ENCODE data around the gene C15orf62.

The C15orf62 gene

DNA sequence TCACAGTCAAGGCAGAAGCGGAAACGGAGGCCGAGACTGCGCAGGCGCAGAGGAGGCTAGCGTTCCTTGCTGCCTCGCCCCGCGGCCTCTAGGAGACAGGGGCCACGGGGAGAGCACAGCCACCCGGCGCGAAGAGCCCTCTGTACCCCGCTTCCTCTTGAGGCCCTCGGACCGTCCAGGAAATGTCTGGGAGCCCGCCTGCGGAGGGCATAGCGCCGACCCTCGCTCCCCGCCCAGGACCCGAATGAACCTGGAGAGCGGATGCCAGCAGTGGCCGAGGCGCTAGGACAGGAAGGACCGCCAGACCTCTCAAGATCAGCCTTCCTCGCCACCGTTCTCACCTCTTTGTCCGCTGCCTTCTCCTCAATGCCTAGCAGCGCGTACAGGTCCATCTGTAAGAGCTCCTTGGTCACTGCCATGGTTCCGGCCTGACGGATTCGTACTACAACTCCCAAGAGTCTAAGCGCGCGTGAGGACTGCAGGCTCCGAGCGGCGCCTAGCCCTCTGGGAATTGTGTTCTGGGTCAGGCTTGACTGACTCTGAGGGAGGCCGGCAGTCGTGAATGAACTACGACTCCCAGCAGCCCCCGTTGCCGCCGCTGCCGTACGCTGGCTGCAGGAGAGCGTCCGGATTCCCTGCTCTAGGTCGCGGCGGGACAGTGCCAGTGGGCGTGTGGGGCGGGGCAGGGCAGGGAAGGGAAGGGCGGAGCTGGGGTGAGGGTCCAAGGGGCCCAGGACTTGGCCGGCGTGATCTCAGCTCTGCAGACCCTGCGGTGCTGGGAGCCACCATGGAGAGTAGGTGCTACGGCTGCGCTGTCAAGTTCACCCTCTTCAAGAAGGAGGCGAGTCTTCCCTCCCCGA lies 37.5 kb downstream of the C15orf62 start, which contains the start of the genes DNAJC17 and ZFYVE19:
Gene DNAJC17 (minus strand): TSS at position 446 of the 860 bp plus-strand sequence. CDS start 27 bp downstream, at position 419.
Gene ZFYVE19 (plus strand): TSS at position 62 of the 860 bp plus-strand sequence. CDS start 501 bp downstream, at position 563.
- H3K27ac ChIP-seq, result peak within 1 kb of the TSS; percentile 77
- no peak for TF ChIP-seq ZFX (IDR thresholded peaks at IDR 0.05; ENCODE audit: borderline replicate concordance)
- TF ChIP-seq, protein P1, sequence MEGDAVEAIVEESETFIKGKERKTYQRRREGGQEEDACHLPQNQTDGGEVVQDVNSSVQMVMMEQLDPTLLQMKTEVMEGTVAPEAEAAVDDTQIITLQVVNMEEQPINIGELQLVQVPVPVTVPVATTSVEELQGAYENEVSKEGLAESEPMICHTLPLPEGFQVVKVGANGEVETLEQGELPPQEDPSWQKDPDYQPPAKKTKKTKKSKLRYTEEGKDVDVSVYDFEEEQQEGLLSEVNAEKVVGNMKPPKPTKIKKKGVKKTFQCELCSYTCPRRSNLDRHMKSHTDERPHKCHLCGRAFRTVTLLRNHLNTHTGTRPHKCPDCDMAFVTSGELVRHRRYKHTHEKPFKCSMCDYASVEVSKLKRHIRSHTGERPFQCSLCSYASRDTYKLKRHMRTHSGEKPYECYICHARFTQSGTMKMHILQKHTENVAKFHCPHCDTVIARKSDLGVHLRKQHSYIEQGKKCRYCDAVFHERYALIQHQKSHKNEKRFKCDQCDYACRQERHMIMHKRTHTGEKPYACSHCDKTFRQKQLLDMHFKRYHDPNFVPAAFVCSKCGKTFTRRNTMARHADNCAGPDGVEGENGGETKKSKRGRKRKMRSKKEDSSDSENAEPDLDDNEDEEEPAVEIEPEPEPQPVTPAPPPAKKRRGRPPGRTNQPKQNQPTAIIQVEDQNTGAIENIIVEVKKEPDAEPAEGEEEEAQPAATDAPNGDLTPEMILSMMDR (IDR thresholded peaks at IDR 0.05), result peak; percentile 13

DNA sequence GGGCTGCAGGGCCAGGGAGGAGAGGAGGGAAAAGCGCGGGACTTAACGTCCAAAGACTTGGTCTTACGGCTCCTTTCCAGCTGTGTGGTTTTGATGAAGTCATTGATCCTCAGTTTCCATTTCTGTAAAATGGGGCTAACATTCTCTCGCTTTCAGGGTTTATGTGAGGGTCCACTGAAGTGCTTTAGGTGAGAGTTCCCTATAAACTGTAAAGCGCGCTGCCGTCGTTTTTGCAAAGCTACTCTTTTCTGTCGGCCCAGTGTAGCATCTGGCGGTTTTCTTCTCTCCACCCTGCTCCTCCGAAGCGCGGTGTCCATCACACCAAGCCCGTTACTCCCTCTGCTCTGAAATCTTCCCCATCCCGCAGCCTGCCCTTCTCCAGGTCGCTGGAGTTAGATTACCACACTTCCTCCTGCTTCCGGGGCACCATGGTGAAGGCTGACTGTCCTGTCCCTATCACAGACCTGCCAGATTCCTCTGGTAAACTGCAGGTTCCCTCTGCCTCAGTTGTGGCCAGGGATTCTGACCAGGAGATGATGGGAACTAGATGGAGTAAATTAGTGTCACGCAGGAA lies 38.2 kb downstream of the C15orf62 start:
- H3K27ac ChIP-seq, result peak overlapping the region; percentile 77
- TF ChIP-seq ZFX (IDR thresholded peaks at IDR 0.05; ENCODE audit: borderline replicate concordance), result no peak

DNA sequence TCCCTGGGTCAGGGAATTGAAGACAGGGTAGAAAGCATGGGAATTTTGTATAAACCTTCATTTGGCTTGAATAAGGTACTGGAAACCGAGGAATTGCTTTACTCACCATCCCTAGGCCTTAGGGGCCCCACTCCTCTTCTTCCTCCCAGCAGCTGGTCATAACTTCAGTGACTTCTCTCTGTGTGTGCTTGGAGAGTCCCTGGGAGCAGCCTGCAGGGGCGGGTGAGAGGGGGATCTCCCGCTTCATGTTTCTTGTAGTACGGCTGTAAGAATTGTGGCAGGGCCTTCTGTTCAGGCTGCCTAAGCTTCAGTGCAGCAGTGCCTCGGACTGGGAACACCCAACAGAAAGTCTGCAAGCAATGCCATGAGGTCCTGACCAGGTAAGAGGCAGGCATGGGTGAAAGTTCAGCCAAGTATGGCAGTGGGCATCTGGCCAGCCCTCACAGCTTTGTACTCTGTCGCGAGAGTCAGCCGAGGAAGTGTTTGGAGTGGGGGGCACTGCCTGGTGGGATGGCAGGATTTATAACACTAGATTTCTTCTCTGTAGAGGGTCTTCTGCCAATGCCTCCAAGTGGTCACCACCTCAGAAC lies 39.2 kb downstream of the C15orf62 start:
- no peak overlapping the region for H3K27ac ChIP-seq
- no peak for TF ChIP-seq ZFX (IDR thresholded peaks at IDR 0.05; ENCODE audit: borderline replicate concordance)
- TF ChIP-seq, protein P1 (IDR thresholded peaks at IDR 0.05), result no peak

DNA sequence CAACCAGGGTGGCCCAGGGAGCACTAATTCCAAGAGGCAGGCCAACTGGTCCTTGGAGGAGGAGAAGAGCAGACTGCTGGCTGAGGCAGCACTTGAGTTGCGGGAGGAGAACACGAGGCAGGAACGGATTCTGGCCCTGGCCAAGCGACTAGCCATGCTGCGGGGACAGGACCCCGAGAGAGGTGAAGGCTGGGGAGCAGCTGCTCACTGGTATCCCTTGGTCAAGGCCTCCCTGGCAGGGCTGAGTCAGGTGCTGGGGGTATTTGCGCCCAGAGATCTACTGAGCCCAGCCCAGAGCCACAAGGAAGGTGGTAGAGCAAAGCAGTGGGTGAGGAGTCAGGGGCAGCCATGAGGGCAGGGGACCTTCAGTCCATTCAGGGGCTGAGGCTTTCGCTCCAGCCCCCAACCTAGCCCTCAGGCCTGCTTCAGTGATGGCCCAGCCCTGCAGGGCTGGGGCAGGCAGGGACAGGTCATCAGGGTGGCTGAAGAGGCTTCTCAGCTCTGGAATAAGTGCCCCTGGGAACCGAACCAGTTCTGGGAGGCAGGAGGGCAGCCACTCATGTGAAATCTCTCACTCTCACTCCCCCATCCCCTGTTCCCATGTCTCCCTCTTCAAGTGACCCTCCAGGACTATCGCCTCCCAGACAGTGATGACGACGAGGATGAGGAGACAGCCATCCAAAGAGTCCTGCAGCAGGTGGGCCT lies 43.1 kb downstream of the C15orf62 start:
- no peak overlapping the region for H3K27ac ChIP-seq
- TF ChIP-seq, protein P1 (IDR thresholded peaks at IDR 0.05), result no peak
- no peak for TF ChIP-seq ZFX (IDR thresholded peaks at IDR 0.05; ENCODE audit: borderline replicate concordance)

DNA sequence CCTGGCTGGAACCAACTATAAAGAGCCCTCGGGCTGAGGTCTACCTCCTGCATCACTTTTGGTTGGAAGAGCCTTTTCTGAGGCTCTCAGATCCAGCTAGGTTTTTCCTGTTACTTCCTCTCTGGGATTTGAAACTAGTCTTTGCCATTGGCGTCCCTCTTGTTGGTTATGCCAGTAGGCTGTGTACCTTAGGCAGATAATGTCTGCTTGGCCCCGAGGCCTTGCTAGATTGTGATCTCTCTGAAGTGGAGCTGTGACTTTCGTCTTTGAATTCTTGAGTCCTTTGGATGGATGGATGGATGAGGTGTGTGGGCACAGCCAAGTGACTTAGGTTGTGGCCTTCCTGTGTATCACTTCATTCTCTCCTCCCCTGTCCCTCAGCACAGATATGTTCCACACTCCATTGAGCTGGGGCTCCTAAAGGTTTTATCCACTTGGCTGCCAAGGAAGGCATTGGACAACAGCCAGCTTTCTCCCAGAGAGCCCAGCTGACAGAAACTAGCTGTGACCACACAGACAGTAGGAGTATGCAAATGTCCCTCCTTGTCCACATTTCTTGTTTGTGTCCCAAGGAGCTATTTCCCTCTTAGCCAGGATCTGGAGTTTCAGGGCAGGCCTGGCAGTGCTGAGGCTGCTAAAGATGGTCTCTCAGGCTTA lies 45.4 kb downstream of the C15orf62 start:
- H3K27ac ChIP-seq, result peak overlapping the region; percentile 65
- no peak for TF ChIP-seq ZFX (IDR thresholded peaks at IDR 0.05; ENCODE audit: borderline replicate concordance)
- TF ChIP-seq, protein P1 (IDR thresholded peaks at IDR 0.05), result no peak

DNA sequence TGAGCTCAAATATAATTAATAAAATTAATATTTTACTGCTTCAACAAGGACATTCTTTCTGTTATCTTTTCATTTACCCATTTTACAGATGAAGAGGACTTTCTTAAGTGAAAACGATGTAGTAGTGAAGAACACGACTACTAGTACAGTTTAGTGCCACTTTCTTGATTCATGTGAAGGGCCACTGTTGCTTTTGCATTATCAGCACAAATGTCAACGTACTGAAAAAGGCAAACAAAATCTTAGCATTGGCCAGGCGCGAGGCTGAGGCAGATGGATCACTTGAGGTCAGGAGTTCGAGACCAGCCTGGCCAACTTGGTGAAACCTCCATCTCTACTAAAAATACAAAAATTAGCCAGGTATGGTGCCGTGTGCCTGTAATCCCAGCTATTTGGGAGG lies 49.3 kb downstream of the C15orf62 start:
- no peak for TF ChIP-seq ZFX (IDR thresholded peaks at IDR 0.05; ENCODE audit: borderline replicate concordance)
- TF ChIP-seq, protein P1 (IDR thresholded peaks at IDR 0.05), result no peak
- no peak overlapping the region for H3K27ac ChIP-seq

DNA sequence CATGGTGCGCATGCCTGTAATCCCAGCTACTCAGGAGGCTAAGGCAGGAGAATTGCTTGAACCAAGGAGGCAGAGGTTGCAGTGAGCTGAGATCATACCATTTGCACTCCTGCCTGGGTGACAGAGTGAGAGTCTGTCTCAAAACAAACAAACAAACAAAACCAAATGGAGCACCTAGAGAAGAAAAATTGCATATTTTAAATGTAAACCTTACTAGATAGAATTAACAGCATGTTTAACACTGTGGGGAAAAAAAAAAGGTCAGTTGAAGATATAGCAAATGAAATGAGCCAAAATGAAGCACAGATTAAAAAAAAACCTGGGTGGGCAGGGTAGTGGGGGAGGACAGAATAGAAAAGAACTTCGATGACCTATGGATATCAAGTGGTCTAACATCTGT lies 51.4 kb downstream of the C15orf62 start:
- TF ChIP-seq ZFX (IDR thresholded peaks at IDR 0.05; ENCODE audit: borderline replicate concordance), result no peak
- TF ChIP-seq, protein P1 (IDR thresholded peaks at IDR 0.05), result no peak
- H3K27ac ChIP-seq, result no peak overlapping the region
